Nucleus accumbens (tissue), 56 donors: ENCODE measurements around the gene PEX6.

ENCODE experiments used
- DNase-seq, 56 donors: peaks; one replicate each; lab custom pipeline; 2025; lab: John Stamatoyannopoulos, UW

The PEX6 gene

GRCh38 chr6:42978839-42979522 is at the start of gene PEX6:
TSS of gene PEX6 (minus strand) at chr6:42979181. CDS start at chr6:42979150, 31 bp downstream.
- peak; percentile 15 to 96 (median 80) for DNase-seq

GRCh38 chr6:43026365-43026764 is 47.4 kb upstream of the PEX6 start:
- DNase-seq = no peak

GRCh38 chr6:43024436-43024835 is 45.5 kb upstream of the PEX6 start:
- DNase-seq = no peak

- DNase-seq = peak in 54 of 56 donors; percentile 14 to 87 (median 68)
These were observed 42.5 kb upstream of the PEX6 start, which contains the start of gene RRP36 for GRCh38 chr6:43021270-43022047. TSS of gene RRP36 (plus strand) at chr6:43021623. CDS start at chr6:43021655, 32 bp downstream.

GRCh38 chr6:43020847-43021246 is 41.9 kb upstream of the PEX6 start:
- peak in 1 of 56 donors; percentile 21 for DNase-seq

- DNase-seq = peak in 1 of 56 donors; percentile 9
These were observed 41.2 kb upstream of the PEX6 start for GRCh38 chr6:43020052-43020705.

GRCh38 chr6:43019152-43019551 is 40.2 kb upstream of the PEX6 start:
- no peak for DNase-seq

- DNase-seq = no peak
These were observed 38.0 kb upstream of the PEX6 start for GRCh38 chr6:43016943-43017334.

- DNase-seq = no peak
These were observed 37.4 kb upstream of the PEX6 start for GRCh38 chr6:43016176-43016942.

- DNase-seq = peak in 1 of 56 donors; percentile 38
These were observed 35.5 kb upstream of the PEX6 start for GRCh38 chr6:43014434-43014909.

GRCh38 chr6:43013843-43014433 is 35.0 kb upstream of the PEX6 start, which contains the start of the genes KLHDC3 and MEA1:
TSS of gene KLHDC3 (plus strand) at chr6:43014249. CDS start at chr6:43017193, 2,944 bp downstream.
TSS of gene MEA1 (minus strand) at chr6:43013946. CDS start at chr6:43013813, 133 bp downstream.
- peak; percentile 85 to 100 (median 99) for DNase-seq

- peak in 10 of 56 donors; percentile 41 to 85 (median 78) for DNase-seq
These were observed 34.3 kb upstream of the PEX6 start for GRCh38 chr6:43013097-43013842.

- no peak for DNase-seq
These were observed 33.4 kb upstream of the PEX6 start for GRCh38 chr6:43012364-43012763.

GRCh38 chr6:43011207-43011606 is 32.2 kb upstream of the PEX6 start:
- no peak for DNase-seq

GRCh38 chr6:43009124-43009523 is 30.1 kb upstream of the PEX6 start:
- peak in 11 of 56 donors; percentile 3 to 48 (median 12) for DNase-seq

- DNase-seq = no peak
These were observed 28.1 kb upstream of the PEX6 start for GRCh38 chr6:43007126-43007525.

GRCh38 chr6:43006251-43006650 is 27.3 kb upstream of the PEX6 start:
- no peak for DNase-seq

GRCh38 chr6:43005844-43006243 is 26.9 kb upstream of the PEX6 start:
- DNase-seq = no peak

GRCh38 chr6:43001843-43002242 is 22.9 kb upstream of the PEX6 start:
- DNase-seq = no peak
